CMK (cell line): Measurements from ENCODE around the gene COX7A1.

Source experiments
- DNase-seq: peaks from one replicate; pipeline ENCODE4 v3.0.0-alpha.2; 2010; ENCODE audit warnings: low read depth

The COX7A1 gene

DNA sequence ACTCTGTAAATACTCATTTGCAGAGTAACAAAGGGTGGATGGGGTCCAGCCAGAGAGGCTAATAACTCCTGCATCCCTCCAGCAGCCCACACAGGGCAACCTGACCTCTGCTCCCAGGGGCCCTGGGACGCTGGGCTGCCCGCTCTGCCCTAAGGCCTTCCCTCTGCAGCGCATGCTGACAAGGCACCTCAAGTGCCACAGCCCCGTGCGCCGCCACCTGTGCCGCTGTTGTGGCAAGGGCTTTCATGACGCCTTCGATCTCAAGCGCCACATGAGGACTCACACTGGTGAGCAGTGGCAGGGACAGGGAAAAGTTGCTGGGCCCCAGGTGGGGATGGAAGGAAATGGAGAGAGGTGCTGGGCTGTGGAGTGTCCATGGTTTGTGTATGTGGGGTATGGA lies 39.6 kb downstream of the COX7A1 start:
- DNase-seq, result no peak

GRCh38 chr19:36111200-36111539 lies 41.1 kb downstream of the COX7A1 start:
- no peak for DNase-seq

DNA sequence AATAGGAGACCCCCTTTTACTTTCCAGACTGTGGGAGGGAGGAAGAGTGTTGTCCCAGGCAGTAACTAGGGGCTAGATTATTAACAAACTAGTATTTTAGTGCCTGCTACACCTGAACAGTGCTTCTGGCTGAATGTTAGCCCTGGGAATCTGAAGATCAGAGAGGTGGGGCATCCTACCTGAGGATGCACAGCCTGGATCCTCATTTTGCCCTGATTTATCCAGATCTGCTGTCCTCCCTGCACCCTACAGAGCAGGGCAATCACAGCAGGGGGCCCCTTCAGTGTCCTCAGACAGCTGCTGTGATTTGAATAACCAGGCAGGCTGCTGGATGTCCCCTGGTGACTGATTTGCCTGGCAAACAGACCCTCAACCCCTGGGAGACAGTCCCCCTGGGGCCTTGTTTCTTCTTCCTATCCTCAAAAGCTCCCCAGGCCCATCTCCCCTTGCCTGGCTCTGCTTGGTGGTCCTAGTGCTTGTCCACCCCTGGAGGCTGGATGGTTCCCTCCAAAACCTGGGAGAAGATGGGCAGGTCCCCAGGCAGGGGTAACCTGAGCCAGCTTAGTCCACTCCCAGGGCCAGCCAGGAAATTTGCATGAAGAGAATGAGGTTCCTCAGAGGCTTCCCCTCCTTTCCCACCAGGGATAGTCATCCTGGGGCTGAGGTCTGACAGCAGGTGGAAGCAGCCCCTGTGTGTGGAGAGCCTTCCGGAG lies 41.6 kb downstream of the COX7A1 start, which contains the start of gene OVOL3:
TSS of gene OVOL3 (plus strand) at position 657 of the 713 bp plus-strand sequence. CDS start 60 bp downstream, outside the sequence.
- DNase-seq, result no peak

DNA sequence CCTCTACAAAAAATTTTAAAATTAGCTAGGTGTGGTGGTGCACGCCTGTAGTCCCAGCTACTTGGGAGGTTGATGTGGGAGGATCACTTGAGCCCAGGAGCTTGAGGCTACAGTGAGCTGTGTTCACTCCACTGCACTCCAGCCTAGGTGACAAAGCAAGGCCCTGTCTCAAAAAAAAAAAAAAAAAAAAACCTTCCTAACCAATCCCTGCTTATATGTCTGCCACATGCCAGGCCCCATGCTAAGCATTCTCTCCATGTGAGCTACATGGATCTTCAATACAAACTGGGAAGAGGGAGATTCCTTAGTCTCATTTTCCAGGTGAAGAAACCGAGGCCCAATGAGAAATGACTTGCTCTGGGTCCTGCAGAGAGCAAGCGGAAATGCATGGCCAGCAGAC lies 43.6 kb downstream of the COX7A1 start:
- DNase-seq, result no peak

GRCh38 chr19:36106991-36107390 lies 45.3 kb downstream of the COX7A1 start:
- no peak for DNase-seq

DNA sequence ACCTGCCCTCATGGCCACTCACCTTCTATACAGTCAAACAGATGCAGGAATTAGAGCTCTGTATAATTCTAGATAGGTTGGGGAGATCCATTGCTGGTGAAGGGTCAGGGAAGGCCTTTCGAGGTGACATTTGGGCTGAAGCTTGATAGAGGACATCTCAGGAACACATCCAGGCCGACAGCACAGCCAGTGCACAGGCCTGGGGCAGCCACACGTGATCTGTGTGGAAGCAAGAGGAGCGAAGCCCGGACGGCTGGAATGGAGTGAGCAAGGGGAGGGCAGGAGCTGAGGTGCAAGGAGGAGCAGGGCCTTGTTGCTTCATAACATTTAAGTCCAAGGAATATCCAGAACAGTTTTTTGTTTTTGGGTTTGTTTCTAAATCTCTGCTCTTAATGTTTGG lies 45.8 kb downstream of the COX7A1 start:
- DNase-seq, result no peak

- DNase-seq, result no peak
Observed at GRCh38 chr19:36103842-36104552, 48.2 kb downstream of the COX7A1 start.

DNA sequence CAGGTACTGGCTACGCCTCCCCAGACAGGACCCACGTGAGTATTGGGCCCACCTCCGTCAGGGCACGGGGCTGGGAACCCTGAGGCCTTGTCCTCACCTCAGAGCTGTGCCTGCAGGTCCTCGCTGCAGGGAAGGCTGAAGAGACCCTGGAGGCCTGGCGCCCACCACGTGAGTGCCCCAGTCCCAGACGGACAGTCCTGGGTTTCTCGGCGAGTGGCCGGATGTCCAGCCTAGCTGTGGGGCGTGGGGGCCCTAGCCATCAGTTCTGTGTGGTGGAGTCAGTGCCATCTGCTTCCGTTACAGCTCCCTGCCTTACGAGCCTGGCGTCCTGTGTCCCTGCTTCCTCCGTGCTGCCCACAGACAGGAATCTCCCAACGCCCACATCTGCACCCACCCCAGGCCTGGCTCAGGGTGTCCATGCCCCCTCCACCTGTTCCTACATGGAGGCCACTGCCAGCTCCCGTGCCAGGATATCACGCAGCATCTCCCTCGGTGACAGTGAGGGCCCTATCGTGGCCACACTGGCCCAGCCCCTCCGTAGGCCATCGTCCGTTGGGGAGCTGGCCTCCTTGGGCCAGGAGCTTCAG lies 49.1 kb downstream of the COX7A1 start:
- no peak for DNase-seq

- DNase-seq, result no peak
Observed at GRCh38 chr19:36101550-36102327, 50.5 kb downstream of the COX7A1 start.
